Esophagus muscularis mucosa (tissue), 3 donors: ENCODE data around the gene ARHGAP24.

ENCODE experiments used
- CTCF ChIP-seq, 3 experiments: fragments of 200-600 bp in 2 of 3; fragments of 450-650 bp in 1 of 3; sonication (generic) in 2 of 3; IDR thresholded peaks; one replicate each; pipeline ENCODE4 v1.5.1; 2017 to 2019; ENCODE audit warnings: antibody characterized with exemption in 3 of 3, mild to moderate bottlenecking in 2 of 3, moderate library complexity in 1 of 3
- POLR2A ChIP-seq: fragments of 450-650 bp; IDR thresholded peaks from one replicate; pipeline ENCODE4 v1.6.1; 2017; ENCODE audit warnings: antibody characterized with exemption, moderate library complexity, mild to moderate bottlenecking, low read depth

- no peak for TF ChIP-seq POLR2A
- TF ChIP-seq CTCF (IDR thresholded peaks at IDR 0.05): no peak
Measured at GRCh38 chr4:85520765-85521749, 46.1 kb downstream of the ARHGAP24 start.
